ENCODE results near the gene ZC3H4. TPM values are rescaled to one million over a fixed set of nuclear protein-coding genes. Genes with fewer than 3 reads are reported as not detected.
A peak's percentile ranks its signal among the peaks of the same experiment; 100 is the strongest.

ZC3H4 gene
- total and polyA plus RNA-seq, 11 donors, result 9.6 to 35.0 (median 22.9) TPM

DNA sequence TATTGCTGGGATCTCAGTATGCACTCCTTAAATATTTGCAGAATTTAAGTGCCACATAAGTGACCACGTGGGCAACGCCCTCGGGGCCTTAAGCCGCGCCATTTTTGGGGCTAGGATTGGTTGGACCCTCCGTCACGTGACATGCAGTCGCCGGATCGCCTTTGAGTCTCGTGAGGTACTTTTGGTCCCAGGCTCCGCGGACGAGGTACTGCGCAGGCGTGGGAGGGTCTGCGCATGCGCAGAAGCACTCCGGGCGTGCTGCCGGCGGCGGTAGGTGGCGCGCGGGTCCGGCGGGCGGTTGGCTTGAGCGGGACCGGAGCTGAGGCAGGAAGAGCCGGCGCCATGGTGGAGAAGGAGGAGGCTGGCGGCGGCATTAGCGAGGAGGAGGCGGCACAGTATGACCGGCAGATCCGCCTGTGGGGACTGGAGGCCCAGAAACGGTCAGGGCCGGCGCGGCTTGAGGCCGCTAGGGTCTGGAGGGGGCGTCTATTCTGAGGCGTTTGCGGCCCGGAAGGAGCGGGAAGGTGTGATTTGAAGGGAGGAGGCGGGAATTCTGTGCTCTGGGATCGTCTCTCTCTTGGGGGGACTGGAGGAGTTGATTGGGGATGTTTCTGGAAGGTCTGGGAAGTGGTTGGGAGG, 17.1 kb upstream of the ZC3H4 start, which contains the start of gene SAE1:
Gene SAE1 (plus strand): TSS at position 247 of the 639 bp plus-strand sequence. CDS start 96 bp downstream, at position 343.
- Histone ChIP-seq H3K9me3 (no peaks in the 10 kb centered on the region), H3K27me3 (no peaks in the 10 kb centered on the region), H3K36me3 (peaks cover 0 to 13% (median 0%) of the 10 kb centered on the region in 9 donors), H3K4me1 (peaks cover 0 to 44% (median 22%) of the 10 kb centered on the region in 12 donors), H3K27ac (peak within 1 kb of the TSS; percentile 79 to 93 (median 90)), H3K4me3 (peak within 1 kb of the TSS; percentile 51 to 86 (median 74))
- intact Hi-C loops (cut with DNase I), result loop anchor here in 1 of 10 donors (2.0 kb wide), 1 partner anchor 18 kb away; the partner anchor contains the start of gene ZC3H4
- WGBS, 4 donors, result 0% methylated on average over 31 to 51 of the region's 51 CpGs
- ATAC-seq (peak; percentile 83 to 95 (median 94)), DNase-seq (peak; percentile 94 to 98 (median 97))
- TF ChIP-seq POLR2A (IDR thresholded peaks at IDR 0.05), result peak in 1 of 2 donors; percentile 77
- TF ChIP-seq, protein P1, sequence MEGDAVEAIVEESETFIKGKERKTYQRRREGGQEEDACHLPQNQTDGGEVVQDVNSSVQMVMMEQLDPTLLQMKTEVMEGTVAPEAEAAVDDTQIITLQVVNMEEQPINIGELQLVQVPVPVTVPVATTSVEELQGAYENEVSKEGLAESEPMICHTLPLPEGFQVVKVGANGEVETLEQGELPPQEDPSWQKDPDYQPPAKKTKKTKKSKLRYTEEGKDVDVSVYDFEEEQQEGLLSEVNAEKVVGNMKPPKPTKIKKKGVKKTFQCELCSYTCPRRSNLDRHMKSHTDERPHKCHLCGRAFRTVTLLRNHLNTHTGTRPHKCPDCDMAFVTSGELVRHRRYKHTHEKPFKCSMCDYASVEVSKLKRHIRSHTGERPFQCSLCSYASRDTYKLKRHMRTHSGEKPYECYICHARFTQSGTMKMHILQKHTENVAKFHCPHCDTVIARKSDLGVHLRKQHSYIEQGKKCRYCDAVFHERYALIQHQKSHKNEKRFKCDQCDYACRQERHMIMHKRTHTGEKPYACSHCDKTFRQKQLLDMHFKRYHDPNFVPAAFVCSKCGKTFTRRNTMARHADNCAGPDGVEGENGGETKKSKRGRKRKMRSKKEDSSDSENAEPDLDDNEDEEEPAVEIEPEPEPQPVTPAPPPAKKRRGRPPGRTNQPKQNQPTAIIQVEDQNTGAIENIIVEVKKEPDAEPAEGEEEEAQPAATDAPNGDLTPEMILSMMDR (IDR thresholded peaks at IDR 0.05), result peak; percentile 21 to 83 (median 52)

DNA sequence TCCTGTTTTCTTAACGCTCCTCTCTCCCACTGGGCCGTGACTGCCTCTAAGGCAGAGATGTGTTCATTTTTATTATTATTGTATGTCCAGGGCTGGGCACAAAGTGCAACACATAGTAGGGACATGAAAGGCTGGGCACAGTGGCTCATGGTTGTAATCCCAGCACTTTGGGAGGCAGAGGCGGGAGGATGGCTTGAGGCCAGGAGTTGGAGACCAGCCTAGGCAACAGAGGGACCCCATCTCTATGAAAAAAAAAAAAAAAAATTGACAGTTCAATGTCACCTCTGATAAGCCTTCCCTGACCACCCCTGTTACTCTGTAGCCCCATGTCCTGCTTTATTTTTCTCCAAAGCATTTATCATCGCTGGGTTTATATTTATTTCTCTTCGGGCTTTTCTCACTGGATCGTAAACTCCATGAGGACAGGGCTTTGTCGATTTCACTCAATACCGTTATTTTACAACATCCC, 16.6 kb upstream of the ZC3H4 start:
- H3K4me3 ChIP-seq, result peak overlapping the region in 9 of 12 donors; percentile 68 to 86 (median 77)
- H3K4me1 ChIP-seq, result peaks cover 0 to 42% (median 19%) of the 10 kb centered on the region in 12 donors
- TF ChIP-seq, protein P1 (IDR thresholded peaks at IDR 0.05), result no peak
- TF ChIP-seq POLR2A (IDR thresholded peaks at IDR 0.05), result no peak
- WGBS, 4 donors, result 71 to 74% (median 72%) methylated on average over 8 of the region's 8 CpGs
- intact Hi-C loops (cut with DNase I), result loop anchor here in 1 of 10 donors (2.0 kb wide), 1 partner anchor 17 kb away; the partner anchor contains the start of gene ZC3H4
- DNase-seq (no peak), ATAC-seq (no peak)
- H3K36me3 ChIP-seq, result peaks cover 0 to 13% (median 0%) of the 10 kb centered on the region in 9 donors
- H3K9me3 ChIP-seq, result no peaks in the 10 kb centered on the region
- peak overlapping the region in 8 of 12 donors; percentile 46 to 93 (median 89) for H3K27ac ChIP-seq
- no peaks in the 10 kb centered on the region for H3K27me3 ChIP-seq

DNA sequence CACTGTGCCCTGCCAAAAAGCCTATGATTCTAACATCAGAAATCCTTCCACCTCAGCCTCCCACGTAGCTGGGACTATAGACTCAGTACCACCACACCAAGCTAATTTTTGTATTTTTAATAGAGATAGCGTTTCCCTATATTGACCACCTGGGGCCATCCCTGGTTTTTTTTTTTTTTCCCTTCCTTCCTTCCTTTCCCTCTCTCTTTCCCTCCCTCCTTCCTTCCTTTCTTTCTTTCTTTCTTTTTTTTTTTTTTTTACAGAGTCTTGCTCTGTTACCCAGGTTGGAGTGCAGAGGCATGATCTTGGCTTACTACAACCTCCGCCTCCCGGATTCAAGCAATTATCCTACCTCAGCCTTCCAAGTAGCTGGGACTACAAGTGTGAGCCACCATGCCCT, 16.0 kb upstream of the ZC3H4 start:
- peaks cover 0 to 13% (median 0%) of the 10 kb centered on the region in 9 donors for H3K36me3 ChIP-seq
- ATAC-seq (no peak), DNase-seq (no peak)
- H3K4me3 ChIP-seq, result no peak overlapping the region
- H3K27me3 ChIP-seq, result no peaks in the 10 kb centered on the region
- H3K27ac ChIP-seq, result no peak overlapping the region
- peaks cover 0 to 40% (median 16%) of the 10 kb centered on the region in 12 donors for H3K4me1 ChIP-seq
- WGBS, 4 donors, result 89 to 96% (median 94%) methylated on average over 4 of the region's 4 CpGs
- intact Hi-C loops (cut with DNase I), result loop anchor here in 5 of 10 donors (2.0 to 10.0 kb wide), 5 partner anchors 57 to 275 kb away; partner anchors contain the start of gene AP2S1 (in 1 of the 5)
- no peaks in the 10 kb centered on the region for H3K9me3 ChIP-seq
- no peak for TF ChIP-seq POLR2A (IDR thresholded peaks at IDR 0.05)
- TF ChIP-seq, protein P1 (IDR thresholded peaks at IDR 0.05), result no peak

DNA sequence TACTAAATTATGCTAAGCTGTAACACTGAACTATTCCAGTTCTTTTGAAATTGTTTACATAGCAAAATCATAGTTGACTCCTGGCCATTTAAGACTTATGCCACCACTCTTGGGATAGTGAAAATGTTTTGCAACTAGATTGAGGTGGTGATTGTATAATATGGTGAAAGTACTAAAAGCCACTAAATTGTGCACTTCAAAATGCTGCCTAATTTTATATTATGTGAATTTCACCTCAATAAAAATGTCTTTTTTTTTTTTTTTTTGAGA, 12.0 kb upstream of the ZC3H4 start:
- H3K27ac ChIP-seq, result no peak overlapping the region
- intact Hi-C loops (cut with DNase I), result loop anchor here (1.0 to 10.0 kb wide), 12 partner anchors 46 to 271 kb away; partner anchors contain the start of gene AP2S1 (in 1 of the 10)

More for the DNA sequence above, 12.0 kb upstream of the ZC3H4 start:
- TF ChIP-seq POLR2A (IDR thresholded peaks at IDR 0.05), result no peak
- TF ChIP-seq, protein P1 (IDR thresholded peaks at IDR 0.05), result no peak
- Histone ChIP-seq H3K4me3 (no peak overlapping the region), H3K4me1 (peaks cover 0 to 10% (median 0%) of the 10 kb centered on the region in 12 donors), H3K36me3 (no peaks in the 10 kb centered on the region), H3K9me3 (no peaks in the 10 kb centered on the region), H3K27me3 (no peaks in the 10 kb centered on the region)
- ATAC-seq, result no peak
- no peak for DNase-seq

Data from heart left ventricle (tissue), 16 donors.